GM21526 (cell line): ENCODE measurements around the gene KRTAP9-7.
"Not testable (repeated sequence)": the region's sequence is repeated elsewhere in the genome, so short reads cannot be mapped to it uniquely, and the experiment has no call there.

Source experiments
- ATAC-seq: cut with Tn5 transposase; IDR thresholded peaks from one replicate; pipeline ENCODE4 v1.9.1; 2021; ENCODE audit warnings: moderate library complexity; ENCODE audit not compliant: unreplicated experiment, low FRiP score

The KRTAP9-7 gene

GRCh38 chr17:41271323-41271722 is 4.2 kb upstream of the KRTAP9-7 start:
- not testable (repeated sequence) for ATAC-seq

- no peak for ATAC-seq
Observed at GRCh38 chr17:41271858-41272257, 3.6 kb upstream of the KRTAP9-7 start.

DNA sequence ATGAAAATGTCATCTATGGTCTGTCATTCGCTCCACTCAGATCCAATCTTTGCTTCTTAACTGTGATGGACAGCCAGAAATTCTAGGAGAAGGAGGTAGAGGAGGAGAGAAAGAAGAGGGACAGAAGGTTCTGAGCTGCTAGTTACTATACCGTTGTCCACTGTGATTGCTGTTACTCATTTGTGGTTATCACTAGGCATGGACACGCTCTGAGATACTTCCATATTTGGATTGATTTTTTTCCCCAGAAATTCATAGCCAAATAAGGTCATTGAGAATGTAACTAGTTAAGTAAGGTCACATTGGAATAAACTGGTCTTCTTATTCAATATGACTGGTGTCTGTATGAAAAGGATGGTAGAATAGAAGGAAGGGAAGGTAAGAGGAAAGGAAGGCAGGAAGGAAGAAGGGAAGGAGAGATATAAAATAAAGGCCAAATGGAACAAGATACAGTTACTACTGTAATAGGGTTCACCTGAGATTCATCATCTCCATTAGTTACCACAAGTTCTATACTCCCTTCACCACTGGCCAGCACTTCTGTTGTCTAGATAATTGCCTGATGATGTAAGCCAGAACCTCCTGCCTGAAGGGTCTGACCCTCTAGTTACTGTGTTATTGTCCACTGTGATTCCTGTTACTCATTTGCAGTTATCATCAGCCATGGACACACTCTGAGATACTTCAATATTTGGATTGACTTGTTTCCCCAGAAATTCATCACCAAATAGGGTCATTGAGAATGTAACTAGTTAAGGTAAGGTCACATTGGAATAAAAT is 2.9 kb downstream of the KRTAP9-7 start:
- ATAC-seq: no peak

DNA sequence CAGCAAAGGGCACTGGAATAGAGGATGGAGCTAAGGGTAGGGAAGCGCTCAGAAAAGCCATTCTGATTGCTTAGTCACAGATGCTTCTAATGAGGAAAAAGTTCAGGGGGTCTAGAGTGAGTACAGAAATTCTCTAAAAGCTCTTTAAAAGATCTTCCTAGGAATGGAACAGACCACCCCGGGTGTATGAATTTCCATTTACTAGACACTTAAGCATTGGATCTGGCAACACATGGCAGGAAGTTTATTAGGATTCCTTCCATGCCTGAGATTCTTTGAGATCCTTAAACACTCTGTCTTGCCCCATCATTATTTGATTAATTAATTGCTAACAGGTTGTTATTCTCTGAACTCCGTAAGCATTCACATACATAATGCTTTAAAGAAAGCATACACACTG is 8.5 kb downstream of the KRTAP9-7 start:
- ATAC-seq: no peak

GRCh38 chr17:41284546-41284945 is 9.0 kb downstream of the KRTAP9-7 start:
- no peak for ATAC-seq

DNA sequence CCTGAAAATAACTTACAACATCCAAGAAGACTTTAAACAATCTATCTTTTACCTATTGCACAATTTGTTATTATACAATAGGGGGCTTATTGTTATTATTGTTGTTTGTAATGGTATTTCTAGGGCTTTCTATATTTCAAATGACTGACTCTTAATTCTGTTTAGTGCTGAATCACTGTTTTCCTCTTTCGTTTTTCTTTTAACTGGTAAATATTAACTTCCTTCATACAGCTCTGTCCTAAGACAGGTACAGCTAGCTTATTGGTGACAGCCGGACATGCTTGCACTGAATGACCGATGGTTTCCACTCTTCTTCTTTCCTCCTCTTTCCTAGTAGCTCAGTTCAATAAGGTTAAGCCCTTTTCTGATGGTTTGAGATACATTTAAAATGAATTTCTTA is 11.6 kb downstream of the KRTAP9-7 start:
- no peak for ATAC-seq

DNA sequence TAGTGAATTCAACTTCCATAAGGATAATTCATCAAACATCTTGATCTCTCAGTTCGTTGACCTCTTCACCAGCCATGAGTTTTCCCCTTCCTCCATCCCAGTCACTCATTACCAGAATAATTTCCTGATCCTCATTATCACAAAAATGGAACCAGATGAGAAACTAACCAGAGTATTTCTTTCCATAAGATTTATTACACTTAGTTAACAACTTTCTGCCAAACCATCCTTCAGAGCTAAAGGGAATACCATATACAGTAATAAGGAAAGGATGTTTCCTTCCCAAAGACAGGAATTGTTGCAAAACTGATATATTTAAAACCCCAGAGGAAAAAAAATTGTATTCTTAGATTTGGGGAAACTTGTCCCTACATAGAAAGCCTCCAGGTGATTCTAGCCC is 18.5 kb downstream of the KRTAP9-7 start:
- no peak for ATAC-seq

DNA sequence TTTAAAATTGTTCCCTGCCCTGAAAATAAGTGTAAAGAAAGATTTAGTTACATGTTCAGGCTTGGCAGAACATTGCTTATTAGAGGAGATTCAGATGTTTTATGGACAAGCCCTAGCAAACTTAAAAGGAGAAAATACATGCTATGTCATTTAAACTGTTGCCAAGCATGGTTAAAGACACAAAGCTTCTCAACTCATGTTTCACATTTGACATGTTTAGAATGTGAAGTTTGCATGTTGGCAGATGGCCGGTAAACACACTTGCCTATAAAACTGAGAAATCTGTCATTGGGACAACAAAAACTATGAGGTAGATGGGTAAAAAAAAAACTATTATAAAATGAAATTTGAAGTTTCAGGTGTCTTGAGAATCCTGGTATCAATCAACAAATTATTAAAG is 21.3 kb downstream of the KRTAP9-7 start:
- ATAC-seq: no peak

- ATAC-seq: no peak
Observed at GRCh38 chr17:41298458-41299135, 23.1 kb downstream of the KRTAP9-7 start.

GRCh38 chr17:41301204-41301790 is 25.8 kb downstream of the KRTAP9-7 start:
- ATAC-seq: no peak

DNA sequence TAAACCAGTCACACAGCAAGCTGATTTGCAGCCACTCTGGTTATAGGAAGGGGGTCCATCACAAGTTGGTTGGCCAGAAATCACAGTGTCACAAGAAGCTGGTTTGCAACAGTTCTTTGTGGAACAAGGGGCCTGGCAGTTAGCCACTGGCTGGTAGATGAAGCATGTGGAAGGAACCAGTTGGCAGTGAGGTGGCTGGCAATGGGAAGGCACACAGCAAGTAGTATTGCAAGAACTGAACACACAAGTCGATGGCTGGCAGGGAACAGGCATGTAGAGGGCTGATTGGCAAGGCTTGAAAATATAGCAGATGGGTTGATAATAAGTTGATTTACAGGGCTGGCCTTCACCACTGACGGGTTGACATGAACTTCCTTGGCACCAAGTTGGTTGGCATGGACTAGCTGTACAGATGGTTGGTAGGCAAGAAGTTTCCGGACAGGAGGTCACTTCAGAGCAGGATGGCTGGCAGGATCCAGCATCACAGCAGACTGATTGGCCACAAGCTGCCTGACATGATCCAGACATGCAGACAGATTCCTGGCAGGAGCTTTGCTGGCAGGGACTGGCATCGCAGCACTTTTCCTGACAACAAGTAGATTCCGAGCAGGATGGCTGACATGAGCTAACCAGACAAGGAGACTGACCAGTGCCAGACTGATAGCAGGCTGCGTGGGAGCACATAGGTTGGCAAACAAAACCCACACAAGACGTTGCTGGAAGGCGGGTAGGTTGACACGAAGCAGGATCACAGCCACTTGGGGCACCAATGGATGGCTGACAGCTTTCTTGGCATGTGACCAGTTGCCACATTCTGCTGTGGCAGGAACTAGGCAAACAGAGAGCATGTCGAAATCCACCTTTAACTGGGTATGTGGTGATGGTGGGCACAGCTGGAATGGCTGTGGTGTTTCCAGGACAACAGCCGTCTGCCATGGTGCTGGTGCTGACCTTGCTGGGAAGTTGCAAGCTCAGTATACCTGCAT is 26.7 kb downstream of the KRTAP9-7 start, which contains the start of gene KRTAP29-1:
Gene KRTAP29-1, minus strand, starts transcription at position 936 of the 986 bp plus-strand sequence. Its CDS starts 0 bp downstream, at position 936.
- ATAC-seq: no peak

GRCh38 chr17:41302981-41303380 is 27.5 kb downstream of the KRTAP9-7 start:
- ATAC-seq: no peak

DNA sequence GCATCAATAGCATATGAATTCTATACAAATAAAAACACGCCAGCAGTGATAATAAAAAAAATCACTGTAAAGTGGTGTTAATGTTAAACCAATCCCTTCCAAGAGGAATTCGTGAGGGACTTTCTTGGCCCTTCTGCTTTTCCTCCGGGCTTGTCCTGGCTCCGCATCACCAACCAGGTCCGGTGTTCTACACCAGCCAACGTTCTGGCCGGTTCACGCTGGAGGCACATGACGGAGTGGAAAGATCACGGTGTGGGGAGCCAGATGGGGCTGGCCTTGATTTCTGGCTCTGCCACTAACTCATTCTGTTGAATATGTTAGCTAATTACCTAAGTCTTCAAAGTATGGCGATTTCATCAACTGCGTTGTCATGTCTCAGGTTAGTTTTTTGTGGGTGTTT is 28.6 kb downstream of the KRTAP9-7 start:
- no peak for ATAC-seq

- ATAC-seq: no peak
Observed at GRCh38 chr17:41307647-41308046, 32.1 kb downstream of the KRTAP9-7 start.

DNA sequence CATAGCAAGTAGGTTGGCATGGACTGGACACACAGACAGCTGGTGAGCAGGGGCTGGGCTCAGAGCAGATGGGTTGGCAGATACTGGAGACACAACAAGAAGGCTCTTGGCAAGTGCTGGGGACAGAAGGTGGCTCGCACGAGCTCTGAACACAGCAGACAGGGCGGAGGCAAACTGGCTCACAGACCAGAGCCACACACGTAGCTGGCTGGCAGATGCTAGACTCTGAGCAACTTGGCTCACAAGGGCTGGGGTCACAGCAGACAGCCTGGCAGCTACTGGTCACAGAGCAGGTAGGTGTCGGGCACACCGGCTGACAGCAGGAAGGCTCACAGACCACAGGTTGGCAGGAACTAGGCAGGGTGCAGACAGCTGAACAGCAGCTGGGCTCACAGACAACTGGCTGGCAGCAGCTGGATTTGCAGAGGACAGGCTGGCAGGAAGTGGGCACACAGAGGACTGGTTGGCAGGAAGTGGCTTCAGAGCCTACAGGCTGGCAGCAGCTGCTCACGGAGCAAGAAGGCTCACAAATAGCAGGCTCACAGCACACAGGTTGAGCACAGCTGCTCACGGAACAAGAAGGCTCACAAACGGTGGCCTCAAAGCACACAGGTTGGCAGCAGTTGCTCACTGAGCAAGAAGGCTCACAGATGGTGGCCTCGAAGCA is 32.9 kb downstream of the KRTAP9-7 start:
- ATAC-seq: no peak

- ATAC-seq: no peak
Observed at GRCh38 chr17:41308918-41309359, 33.4 kb downstream of the KRTAP9-7 start, which contains the start of gene KRTAP16-1. TSS of gene KRTAP16-1 (minus strand) at chr17:41309309. CDS start at chr17:41309253, 56 bp downstream.

DNA sequence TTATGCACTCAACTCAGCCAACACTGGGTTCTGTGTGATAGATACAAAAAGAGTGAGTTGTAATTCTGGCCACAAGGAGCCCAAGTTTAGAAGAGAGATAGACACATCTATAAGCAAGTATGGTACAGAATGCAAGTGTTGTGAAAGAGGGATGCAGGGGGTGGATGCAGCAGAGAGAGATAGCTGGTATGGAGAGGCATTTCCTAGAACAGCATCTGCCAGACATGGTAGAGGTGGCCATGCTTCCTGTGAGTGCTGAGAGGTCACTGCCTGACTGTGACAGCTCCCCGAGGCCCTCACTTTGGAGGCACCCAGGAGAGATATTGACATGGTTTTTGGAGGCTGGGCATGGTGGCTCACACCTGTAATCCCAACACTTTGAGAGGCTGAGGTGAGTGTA is 35.6 kb downstream of the KRTAP9-7 start:
- ATAC-seq: no peak

- ATAC-seq: no peak
Observed at GRCh38 chr17:41315204-41315794, 39.8 kb downstream of the KRTAP9-7 start, which contains the start of gene KRTAP17-1. TSS of gene KRTAP17-1 (minus strand) at chr17:41315710. CDS start at chr17:41315650, 60 bp downstream.

DNA sequence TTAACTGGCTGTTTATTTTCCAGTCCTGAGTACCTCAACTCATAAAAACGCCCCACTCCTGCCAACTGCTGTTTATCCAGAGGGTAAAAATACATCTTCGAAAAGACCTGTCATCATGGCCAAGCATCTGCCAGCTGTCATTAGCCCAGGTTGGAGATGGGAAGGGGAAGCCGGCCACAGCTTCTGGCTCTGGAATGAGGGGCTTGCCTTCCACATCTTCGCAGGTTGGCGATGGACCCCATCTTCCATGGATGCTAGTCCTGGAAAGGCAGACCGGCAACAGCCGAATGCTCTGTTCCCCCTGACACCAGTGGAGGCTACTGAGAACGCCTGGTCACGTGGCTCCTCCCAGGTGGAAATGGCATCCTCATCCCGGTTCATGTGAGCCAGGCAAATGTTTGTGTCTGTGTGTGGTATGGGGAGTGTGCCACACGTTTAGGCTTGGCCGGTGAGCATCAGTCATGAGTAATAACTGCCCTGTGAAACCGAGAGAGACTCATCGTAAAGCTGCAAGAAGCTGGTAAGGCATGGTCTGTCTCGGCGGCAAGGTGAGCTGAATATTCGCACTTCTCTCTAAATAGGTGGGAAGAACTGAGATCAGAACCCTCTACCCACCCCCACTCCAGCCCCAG is 40.4 kb downstream of the KRTAP9-7 start:
- ATAC-seq: no peak
